Glomerular visceral epithelial cell (primary cell): ENCODE results near the gene BPIFB3.
A peak's percentile ranks its signal among the peaks of the same experiment; 100 is the strongest.
"Not testable (repeated sequence)": the region's sequence is repeated elsewhere in the genome, so short reads cannot be mapped to it uniquely, and the experiment has no call there.

Experiments
- DNase-seq: peaks from one replicate; pipeline ENCODE4 v3.0.0-alpha.2; 2016; ENCODE audit errors: extremely low spot score

Gene BPIFB3

DNA sequence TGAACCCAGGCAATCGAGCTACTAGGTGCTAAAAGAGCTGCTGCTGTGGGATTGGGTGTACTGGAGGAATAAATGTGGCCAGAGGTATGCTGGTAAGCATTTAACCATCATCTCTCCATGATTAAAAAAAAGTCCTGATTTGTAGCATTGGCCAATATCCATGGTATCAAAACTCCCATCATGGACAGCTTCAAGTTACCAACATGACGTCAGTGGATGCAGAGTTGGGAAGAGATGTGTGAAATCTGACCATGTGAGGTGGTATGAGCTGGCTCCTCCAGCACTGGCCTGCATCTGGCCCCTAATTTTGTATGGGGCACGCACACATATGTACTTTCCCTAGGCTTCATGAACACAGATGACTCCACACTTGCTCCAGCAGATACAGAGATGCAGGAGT lies 37.4 kb downstream of the BPIFB3 start:
- no peak for DNase-seq

GRCh38 chr20:33091693-33092092 lies 38.0 kb downstream of the BPIFB3 start:
- no peak for DNase-seq

DNA sequence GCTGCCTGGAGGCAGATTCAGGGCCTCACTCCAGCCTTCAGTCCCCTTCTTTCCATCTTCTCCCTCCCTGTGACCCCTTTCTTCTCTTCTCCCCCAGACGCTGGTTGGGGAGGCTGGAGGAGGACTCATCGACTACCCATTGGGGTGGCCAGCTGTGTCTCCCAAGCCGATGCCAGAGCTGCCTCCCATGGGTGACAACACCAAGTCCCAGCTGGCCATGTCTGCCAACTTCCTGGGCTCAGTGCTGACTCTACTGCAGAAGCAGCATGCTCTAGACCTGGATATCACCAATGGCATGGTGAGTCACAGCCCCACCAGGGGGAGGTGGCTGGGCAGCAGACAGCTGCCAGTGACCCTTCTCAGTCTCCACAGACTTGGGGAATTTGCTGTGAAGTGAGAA lies 38.7 kb downstream of the BPIFB3 start:
- no peak for DNase-seq

GRCh38 chr20:33093074-33093473 lies 39.4 kb downstream of the BPIFB3 start:
- DNase-seq, result no peak

- DNase-seq, result no peak
These were observed 39.9 kb downstream of the BPIFB3 start for GRCh38 chr20:33093582-33093981.

DNA sequence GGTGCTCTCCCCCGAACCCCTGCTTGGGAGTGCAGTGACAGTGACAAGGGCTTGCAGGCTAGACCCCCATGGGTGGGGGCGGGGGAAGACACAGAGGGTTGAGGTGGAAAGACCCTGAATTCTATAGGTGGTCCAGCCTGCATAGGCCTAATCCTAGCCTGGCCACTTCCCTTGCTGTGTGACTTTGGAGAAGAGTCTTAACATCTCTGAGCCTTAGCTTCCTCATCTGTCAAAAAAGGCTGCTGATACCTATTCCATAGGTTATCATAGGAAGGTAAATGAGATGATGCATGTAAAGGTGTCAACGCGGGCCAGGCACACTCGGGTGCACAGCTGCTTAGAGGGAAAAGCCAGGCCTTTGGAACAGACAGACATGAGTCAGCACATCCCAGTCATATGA lies 41.5 kb downstream of the BPIFB3 start:
- no peak for DNase-seq

GRCh38 chr20:33095902-33096584 lies 42.3 kb downstream of the BPIFB3 start:
- peak; percentile 66 for DNase-seq

DNA sequence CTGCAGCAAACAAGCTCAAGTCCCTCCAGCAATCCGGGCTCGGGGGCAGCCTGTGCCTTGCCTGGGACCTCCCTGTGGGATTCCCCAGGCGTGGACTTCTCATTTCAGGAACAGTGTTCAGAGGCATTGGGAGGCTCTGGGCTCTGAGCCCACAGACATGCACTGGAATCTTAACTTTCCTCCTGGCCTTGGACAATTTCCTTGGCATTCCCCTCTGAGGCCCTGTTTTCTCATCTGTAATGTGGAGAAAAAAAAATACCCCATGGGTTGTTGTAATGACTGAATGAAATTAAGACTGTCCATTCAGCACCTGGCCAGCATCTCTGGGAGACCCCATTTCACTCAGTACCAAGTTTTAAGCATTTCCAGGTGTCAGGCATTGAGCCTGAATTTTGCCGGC lies 43.3 kb downstream of the BPIFB3 start:
- DNase-seq, result no peak

DNA sequence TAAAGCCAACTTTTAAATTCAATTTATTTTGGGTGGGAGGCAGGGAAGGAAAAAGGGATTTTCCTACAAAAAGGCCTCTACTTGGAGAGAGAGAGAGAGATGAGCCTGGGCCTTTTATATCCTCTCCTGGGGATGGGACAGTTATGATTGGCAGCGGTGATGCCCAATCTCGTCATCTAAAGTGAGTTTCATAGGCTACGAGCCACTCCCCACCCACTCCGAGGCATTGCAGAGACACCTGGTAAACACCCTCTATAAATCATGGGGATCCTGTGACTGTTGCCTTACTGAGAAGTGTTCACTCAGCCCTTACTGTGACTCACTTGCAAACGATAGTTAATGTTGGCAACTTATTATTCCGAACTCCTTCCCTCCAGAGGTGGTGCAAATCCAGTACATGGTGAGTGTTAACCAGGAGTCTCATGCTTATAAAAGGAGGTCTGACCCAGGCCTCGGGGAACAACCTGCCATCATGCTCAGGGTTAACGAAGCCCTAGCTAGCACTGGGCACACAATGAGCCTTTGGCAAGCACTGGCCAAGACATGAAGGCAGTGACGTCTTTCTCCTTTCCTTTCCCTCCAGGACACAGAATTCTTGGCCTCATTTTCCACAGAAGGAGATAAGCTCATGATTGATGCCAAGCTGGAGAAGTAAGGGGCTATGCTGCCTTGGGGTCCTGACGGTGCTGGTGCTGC lies 46.3 kb downstream of the BPIFB3 start:
- no peak for DNase-seq

GRCh38 chr20:33103556-33103955 lies 49.9 kb downstream of the BPIFB3 start:
- no peak for DNase-seq

DNA sequence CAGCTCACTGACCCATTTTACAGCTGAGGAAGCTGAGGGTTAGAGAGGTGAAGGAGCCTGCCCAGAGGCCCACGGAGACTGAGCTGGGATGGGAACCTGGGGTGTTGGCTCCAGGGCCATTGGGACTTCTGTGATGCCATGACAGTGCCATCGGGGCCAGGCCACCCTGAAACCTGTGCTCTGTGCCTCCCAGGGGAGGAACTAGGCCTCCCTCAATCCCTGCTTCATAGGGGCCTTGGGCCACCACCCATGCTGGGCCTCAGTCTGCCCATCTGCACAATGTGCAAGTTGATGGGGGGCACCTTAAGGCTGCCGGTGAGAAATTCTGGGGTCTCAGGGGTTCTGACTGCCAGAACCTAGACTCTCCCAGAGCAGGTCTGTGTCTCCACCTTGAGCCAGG lies 50.6 kb downstream of the BPIFB3 start:
- DNase-seq, result no peak

- no peak for DNase-seq
These were observed 51.7 kb downstream of the BPIFB3 start for GRCh38 chr20:33105316-33105924.

DNA sequence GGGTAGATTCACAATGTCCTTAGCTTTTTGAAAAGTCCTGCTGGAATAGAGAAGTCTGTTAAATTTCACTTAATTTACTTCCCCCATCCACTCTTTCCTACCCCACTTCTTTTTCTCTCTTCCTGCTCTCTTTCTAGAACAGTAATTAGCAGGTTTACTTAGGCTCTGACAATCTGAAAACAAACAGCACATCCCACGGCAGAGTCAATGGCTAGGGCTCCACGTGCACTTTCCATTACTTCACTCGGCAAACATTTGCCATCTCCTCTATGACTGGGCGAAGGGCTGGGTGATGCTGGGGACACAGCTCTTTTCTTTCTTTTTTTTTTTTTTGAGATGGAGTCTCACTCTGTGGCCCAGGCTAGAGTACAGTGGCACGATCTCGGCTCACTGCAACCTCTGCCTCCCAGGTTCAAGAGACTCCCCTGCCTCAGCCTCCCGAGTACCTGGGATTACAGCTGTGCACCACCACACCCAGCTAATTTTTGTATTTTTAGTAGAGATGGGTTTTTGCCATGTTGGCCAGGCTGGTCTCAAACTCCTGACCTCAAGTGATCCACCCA lies 52.4 kb downstream of the BPIFB3 start:
- DNase-seq, result not testable (repeated sequence)

- DNase-seq, result no peak
These were observed 55.0 kb downstream of the BPIFB3 start for GRCh38 chr20:33108661-33109060.

GRCh38 chr20:33110147-33110825 lies 56.6 kb downstream of the BPIFB3 start:
- no peak for DNase-seq

GRCh38 chr20:33111306-33111705 lies 57.6 kb downstream of the BPIFB3 start:
- no peak for DNase-seq

- DNase-seq, result no peak
These were observed 59.1 kb downstream of the BPIFB3 start for GRCh38 chr20:33112547-33113386.

- no peak for DNase-seq
These were observed 59.7 kb downstream of the BPIFB3 start for GRCh38 chr20:33113387-33113908.

- not testable (repeated sequence) for DNase-seq
These were observed 61.8 kb downstream of the BPIFB3 start for GRCh38 chr20:33115501-33115900.

GRCh38 chr20:33119725-33120720 lies 66.3 kb downstream of the BPIFB3 start:
- DNase-seq, result no peak
